GM12878 (cell line): ENCODE data around the gene HEXIM1. TPM values are rescaled to one million over a fixed set of nuclear protein-coding genes. Genes with fewer than 3 reads are reported as not detected.

ENCODE experiments used
- ATAC-seq: fragments of 200-7000 bp; cut with Tn5 transposase; 3 replicates; pipeline ENCODE4 v1.9.1; 2020; ENCODE audit warnings: mild to moderate bottlenecking, moderate library complexity
- BruUV-seq: library from RNA; stranded (reverse); fragments of 400-500 nt; replicated peaks from 2 replicates; lab custom pipeline; 2021; lab: Mats Ljungman, UMichigan
- CTCF ChIA-PET: fragments of 300-600 bp; sonication (Branson Sonifier 250); formaldehyde crosslinking; extraction: SDS; loops from one replicate; lab custom pipeline; 2021; ENCODE audit warnings: inconsistent platforms; lab: Yijun Ruan, JAX
- POLR2A ChIA-PET: fragments of 350-600 bp; formaldehyde crosslinking; extraction: SDS; loops from one replicate; lab custom pipeline; 2021; ENCODE audit warnings: inconsistent platforms; lab: Charles Lee
- RAD21 ChIA-PET: fragments of 300-600 bp; sonication (Branson Sonifier 250); formaldehyde crosslinking; loops from one replicate; lab custom pipeline; 2023; ENCODE audit warnings: antibody characterized with exemption; ENCODE audit not compliant: unreplicated experiment; lab: Charles Lee
- SMC1A ChIA-PET: fragments of 300-600 bp; sonication (Branson Sonifier 250); formaldehyde crosslinking; loops from one replicate; lab custom pipeline; 2023; ENCODE audit not compliant: unreplicated experiment, uncharacterized antibody; lab: Charles Lee
- DNase-seq: peaks from one replicate; pipeline ENCODE4 v3.0.0-alpha.2; 2011; ENCODE audit warnings: low read depth, low spot score
- FAIRE-seq: peaks from 3 replicates; lab custom pipeline; 2011; peaks lifted over from hg19 to GRCh38; lab: Jason Lieb, UNC
- H2AFZ ChIP-seq: 2 replicates; pipeline ENCODE4 v1.6.0; 2011; ENCODE audit warnings: low read depth, low read length, control low read depth; ENCODE audit not compliant: control insufficient read depth
- H3K27ac ChIP-seq: 2 replicates; pipeline ENCODE4 v1.5.1; 2011; ENCODE audit warnings: control low read depth; ENCODE audit not compliant: control insufficient read depth, insufficient read depth
- H3K27me3 ChIP-seq, 2 experiments: replicated peaks in 1 of 2; 2 replicates each; pipeline versions ENCODE4 v1.6.0 to v1.6.1; 2011; ENCODE audit warnings: low read length in 1 of 2; ENCODE audit not compliant: control insufficient read depth in 2 of 2, insufficient read depth in 2 of 2
- H3K36me3 ChIP-seq, 2 experiments: 2 replicates each; pipeline ENCODE4 v1.5.1; 2011; ENCODE audit warnings: low read length in 1 of 2; ENCODE audit not compliant: control insufficient read depth in 2 of 2, insufficient read depth in 2 of 2
- H3K4me1 ChIP-seq: 2 replicates; pipeline ENCODE4 v1.6.1; 2011; ENCODE audit warnings: mild to moderate bottlenecking, low read length, moderate library complexity, mixed read lengths; ENCODE audit not compliant: control insufficient read depth, insufficient read depth
- H3K4me2 ChIP-seq: 2 replicates; pipeline ENCODE4 v1.6.0; 2011; ENCODE audit warnings: control low read depth; ENCODE audit not compliant: control insufficient read depth, insufficient read depth
- H3K4me3 ChIP-seq: fragments of 200-600 bp; sonication (generic); 2 replicates; pipeline ENCODE4 v1.5.1; 2016
- H3K79me2 ChIP-seq: 2 replicates; pipeline ENCODE4 v1.6.0; 2011; ENCODE audit warnings: low read length; ENCODE audit not compliant: control insufficient read depth, insufficient read depth
- H3K9ac ChIP-seq: 2 replicates; pipeline ENCODE4 v1.8.0; 2011; ENCODE audit warnings: low read length, control low read depth, mixed read lengths; ENCODE audit not compliant: control insufficient read depth, insufficient read depth
- H3K9me3 ChIP-seq: replicated peaks from 3 replicates; pipeline ENCODE4 v1.5.1; 2011; ENCODE audit warnings: mild to moderate bottlenecking, low read length; ENCODE audit not compliant: control insufficient read depth, insufficient read depth
- H4K20me1 ChIP-seq: 2 replicates; pipeline ENCODE4 v1.6.0; 2011; ENCODE audit not compliant: control insufficient read depth, insufficient read depth
- CBFB ChIP-seq: IDR thresholded peaks from 2 replicates; pipeline ENCODE4 v1.6.1; 2016; ENCODE audit warnings: antibody characterized with exemption, low read depth
- HCFC1 ChIP-seq: fragments of 150-350 bp; IDR thresholded peaks from 2 replicates; pipeline ENCODE4 v1.6.1; 2014; ENCODE audit warnings: low read length
- IKZF1 ChIP-seq: fragments of 450-650 bp; conservative IDR thresholded peaks from 2 replicates; pipeline ENCODE4 v1.6.1; 2017; ENCODE audit warnings: antibody characterized with exemption, mild to moderate bottlenecking
- IRF3 ChIP-seq: fragments of 450-650 bp; IDR thresholded peaks from 2 replicates; pipeline ENCODE4 v1.6.1; 2014; ENCODE audit warnings: mild to moderate bottlenecking
- JUND ChIP-seq: IDR thresholded peaks from 2 replicates; pipeline ENCODE4 v1.6.1; 2012; ENCODE audit warnings: low read depth, mild to moderate bottlenecking, low read length, improper control_type of control experiment, moderate library complexity
- PAX8 ChIP-seq: fragments of 450-650 bp; IDR thresholded peaks from 2 replicates; pipeline ENCODE4 v1.6.1; 2017; ENCODE audit warnings: mild to moderate bottlenecking, moderate library complexity
- RAD21 ChIP-seq: IDR thresholded peaks from 2 replicates; pipeline ENCODE4 v1.6.1; 2011; ENCODE audit warnings: mild to moderate bottlenecking, low read depth, low read length, moderate library complexity; ENCODE audit not compliant: insufficient read depth
- SUPT20H ChIP-seq: IDR thresholded peaks from 2 replicates; pipeline ENCODE4 v1.6.1; 2011; ENCODE audit warnings: low read depth, mild to moderate bottlenecking, low read length, moderate library complexity, borderline replicate concordance; ENCODE audit not compliant: control insufficient read depth
- TAF1 ChIP-seq: IDR thresholded peaks from 2 replicates; pipeline ENCODE4 v1.6.1; 2011; ENCODE audit warnings: mild to moderate bottlenecking, low read depth, low read length, borderline replicate concordance
- WGBS: methylation state at CpG from one replicate; pipeline ENCODE4 v1.1.6; 2016; ENCODE audit warnings: low lambda C conversion rate; ENCODE audit not compliant: insufficient replicate concordance, insufficient coverage; ENCODE audit errors: missing lambda C conversion rate; 5-methylcytosine and 5-hydroxymethylcytosine counted together
- in situ Hi-C: fragments of 300-500 bp; cut with MboI; formaldehyde crosslinking; loops from 9 replicates; pipeline ENCODE4 v1.14.3; 2018; ENCODE audit warnings: mixed read lengths
- intact Hi-C: fragments of 100-400 bp; cut with micrococcal nuclease; formaldehyde crosslinking; loops from one replicate; pipeline ENCODE4 v1.14.2; 2022; ENCODE audit not compliant: unreplicated experiment
- polyA plus RNA-seq, 11 experiments: library from polyadenylated mRNA; depleted of rRNA in 4 of 11; unstranded in 6 of 11; stranded (reverse) in 5 of 11; fragments of >200 nt; fragmentation: Nextera tagmentation in 4 of 11; fragmentation: Illumina TruSeq in 1 of 11; extraction: Ambion mirVana in 4 of 11; extraction: Trizol in 1 of 11; gene quantifications; 1 replicate in 1 of 11; 2 replicates in 10 of 11; pipeline versions ENCODE4 v1.2.1 to v1.2.3, GENCODE V29; 2011 to 2016; ENCODE audit warnings: inconsistent platforms in 2 of 11, missing spikeins in 2 of 11, low read depth in 1 of 11
- total RNA-seq, 4 experiments: library from RNA; depleted of rRNA in 3 of 4; stranded (reverse); fragments of >200 nt in 3 of 4; fragmentation: Illumina TruSeq in 1 of 4; extraction: Trizol in 1 of 4; gene quantifications; 2 replicates each; pipeline versions ENCODE4 v1.2.1 to v1.2.3, GENCODE V29; 2013 to 2021
- TF ChIP-seq, protein P1 (sequence below): IDR thresholded peaks from 2 replicates; pipeline ENCODE4 v1.6.1; 2012; ENCODE audit warnings: improper control_type of control experiment, low read depth, low read length; ENCODE audit not compliant: insufficient replicate concordance
- TF ChIP-seq, protein P2 (sequence below): fragments of 450-650 bp; IDR thresholded peaks from 2 replicates; pipeline ENCODE4 v1.6.1; 2016; ENCODE audit warnings: mild to moderate bottlenecking, moderate library complexity, borderline replicate concordance

HEXIM1 gene
- total and polyA plus RNA-seq, 10 of the 15 experiments (the other 5 are each of a cell fraction or from before 2014, with no cell fraction given), result 1.9 to 24.1 (median 9.0) TPM

GRCh38 chr17:45129940-45130680 is 18.2 kb upstream of the HEXIM1 start:
- ChIA-PET SMC1A (interaction anchor here (0.8 kb wide), 1 partner anchor 31 kb away, joined by 3 read pairs; no protein-coding TSS in a partner anchor), POLR2A (interaction anchor here (0.6 kb wide), 1 partner anchor 29 kb away, joined by 4 read pairs; no protein-coding TSS in a partner anchor), RAD21 (no interaction called here), CTCF (interaction anchor here (1.1 to 9.4 kb wide), 5 partner anchors 18 to 210 kb away, joined by 3 to 82 read pairs (median 4); partner anchors contain the start of gene HEXIM1)
- no peak for FAIRE-seq
- 55% methylated on average over 13 of the region's 13 CpGs for WGBS
- ATAC-seq, result no peak
- Histone ChIP-seq H3K4me2 (no peak overlapping the region), H4K20me1 (no peaks in the 10 kb centered on the region), H3K36me3 (no peaks in the 10 kb centered on the region), H3K9ac (no peak overlapping the region), H3K27me3 (no peaks in the 10 kb centered on the region), H3K27ac (no peak overlapping the region), H2AFZ (no peak overlapping the region), H3K4me3 (no peak overlapping the region), H3K9me3 (no peaks in the 10 kb centered on the region), H3K79me2 (no peaks in the 10 kb centered on the region), H3K4me1 (no peaks in the 10 kb centered on the region)
- in situ Hi-C loops (loop anchor here (10.0 kb wide), 1 partner anchor 355 kb away; no protein-coding TSS in a partner anchor), intact Hi-C loops (no loop called here)
- no peak for DNase-seq
- BruUV-seq, result no TSS peak
- no peak for TF ChIP-seq HCFC1
- no peak for TF ChIP-seq CBFB
- no peak for TF ChIP-seq JUND
- TF ChIP-seq, protein P1, sequence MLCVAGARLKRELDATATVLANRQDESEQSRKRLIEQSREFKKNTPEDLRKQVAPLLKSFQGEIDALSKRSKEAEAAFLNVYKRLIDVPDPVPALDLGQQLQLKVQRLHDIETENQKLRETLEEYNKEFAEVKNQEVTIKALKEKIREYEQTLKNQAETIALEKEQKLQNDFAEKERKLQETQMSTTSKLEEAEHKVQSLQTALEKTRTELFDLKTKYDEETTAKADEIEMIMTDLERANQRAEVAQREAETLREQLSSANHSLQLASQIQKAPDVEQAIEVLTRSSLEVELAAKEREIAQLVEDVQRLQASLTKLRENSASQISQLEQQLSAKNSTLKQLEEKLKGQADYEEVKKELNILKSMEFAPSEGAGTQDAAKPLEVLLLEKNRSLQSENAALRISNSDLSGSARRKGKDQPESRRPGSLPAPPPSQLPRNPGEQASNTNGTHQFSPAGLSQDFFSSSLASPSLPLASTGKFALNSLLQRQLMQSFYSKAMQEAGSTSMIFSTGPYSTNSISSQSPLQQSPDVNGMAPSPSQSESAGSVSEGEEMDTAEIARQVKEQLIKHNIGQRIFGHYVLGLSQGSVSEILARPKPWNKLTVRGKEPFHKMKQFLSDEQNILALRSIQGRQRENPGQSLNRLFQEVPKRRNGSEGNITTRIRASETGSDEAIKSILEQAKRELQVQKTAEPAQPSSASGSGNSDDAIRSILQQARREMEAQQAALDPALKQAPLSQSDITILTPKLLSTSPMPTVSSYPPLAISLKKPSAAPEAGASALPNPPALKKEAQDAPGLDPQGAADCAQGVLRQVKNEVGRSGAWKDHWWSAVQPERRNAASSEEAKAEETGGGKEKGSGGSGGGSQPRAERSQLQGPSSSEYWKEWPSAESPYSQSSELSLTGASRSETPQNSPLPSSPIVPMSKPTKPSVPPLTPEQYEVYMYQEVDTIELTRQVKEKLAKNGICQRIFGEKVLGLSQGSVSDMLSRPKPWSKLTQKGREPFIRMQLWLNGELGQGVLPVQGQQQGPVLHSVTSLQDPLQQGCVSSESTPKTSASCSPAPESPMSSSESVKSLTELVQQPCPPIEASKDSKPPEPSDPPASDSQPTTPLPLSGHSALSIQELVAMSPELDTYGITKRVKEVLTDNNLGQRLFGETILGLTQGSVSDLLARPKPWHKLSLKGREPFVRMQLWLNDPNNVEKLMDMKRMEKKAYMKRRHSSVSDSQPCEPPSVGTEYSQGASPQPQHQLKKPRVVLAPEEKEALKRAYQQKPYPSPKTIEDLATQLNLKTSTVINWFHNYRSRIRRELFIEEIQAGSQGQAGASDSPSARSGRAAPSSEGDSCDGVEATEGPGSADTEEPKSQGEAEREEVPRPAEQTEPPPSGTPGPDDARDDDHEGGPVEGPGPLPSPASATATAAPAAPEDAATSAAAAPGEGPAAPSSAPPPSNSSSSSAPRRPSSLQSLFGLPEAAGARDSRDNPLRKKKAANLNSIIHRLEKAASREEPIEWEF, result no peak
- TF ChIP-seq SUPT20H, result no peak
- TF ChIP-seq, protein P2, sequence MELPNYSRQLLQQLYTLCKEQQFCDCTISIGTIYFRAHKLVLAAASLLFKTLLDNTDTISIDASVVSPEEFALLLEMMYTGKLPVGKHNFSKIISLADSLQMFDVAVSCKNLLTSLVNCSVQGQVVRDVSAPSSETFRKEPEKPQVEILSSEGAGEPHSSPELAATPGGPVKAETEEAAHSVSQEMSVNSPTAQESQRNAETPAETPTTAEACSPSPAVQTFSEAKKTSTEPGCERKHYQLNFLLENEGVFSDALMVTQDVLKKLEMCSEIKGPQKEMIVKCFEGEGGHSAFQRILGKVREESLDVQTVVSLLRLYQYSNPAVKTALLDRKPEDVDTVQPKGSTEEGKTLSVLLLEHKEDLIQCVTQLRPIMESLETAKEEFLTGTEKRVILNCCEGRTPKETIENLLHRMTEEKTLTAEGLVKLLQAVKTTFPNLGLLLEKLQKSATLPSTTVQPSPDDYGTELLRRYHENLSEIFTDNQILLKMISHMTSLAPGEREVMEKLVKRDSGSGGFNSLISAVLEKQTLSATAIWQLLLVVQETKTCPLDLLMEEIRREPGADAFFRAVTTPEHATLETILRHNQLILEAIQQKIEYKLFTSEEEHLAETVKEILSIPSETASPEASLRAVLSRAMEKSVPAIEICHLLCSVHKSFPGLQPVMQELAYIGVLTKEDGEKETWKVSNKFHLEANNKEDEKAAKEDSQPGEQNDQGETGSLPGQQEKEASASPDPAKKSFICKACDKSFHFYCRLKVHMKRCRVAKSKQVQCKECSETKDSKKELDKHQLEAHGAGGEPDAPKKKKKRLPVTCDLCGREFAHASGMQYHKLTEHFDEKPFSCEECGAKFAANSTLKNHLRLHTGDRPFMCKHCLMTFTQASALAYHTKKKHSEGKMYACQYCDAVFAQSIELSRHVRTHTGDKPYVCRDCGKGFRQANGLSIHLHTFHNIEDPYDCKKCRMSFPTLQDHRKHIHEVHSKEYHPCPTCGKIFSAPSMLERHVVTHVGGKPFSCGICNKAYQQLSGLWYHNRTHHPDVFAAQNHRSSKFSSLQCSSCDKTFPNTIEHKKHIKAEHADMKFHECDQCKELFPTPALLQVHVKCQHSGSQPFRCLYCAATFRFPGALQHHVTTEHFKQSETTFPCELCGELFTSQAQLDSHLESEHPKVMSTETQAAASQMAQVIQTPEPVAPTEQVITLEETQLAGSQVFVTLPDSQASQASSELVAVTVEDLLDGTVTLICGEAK, result no peak
- no peak for TF ChIP-seq PAX8
- TF ChIP-seq TAF1, result no peak
- TF ChIP-seq IRF3, result no peak
- TF ChIP-seq IKZF1, result no peak
- TF ChIP-seq RAD21, result no peak
